Pulmonary artery endothelial cell (primary cell): ENCODE data around the gene SPDYC. TPM values are rescaled to one million over a fixed set of nuclear protein-coding genes. Genes with fewer than 3 reads are reported as not detected.
"Not testable (repeated sequence)": the region's sequence is repeated elsewhere in the genome, so short reads cannot be mapped to it uniquely, and the experiment has no call there.

Source experiments
- DNase-seq: peaks from one replicate; pipeline ENCODE4 v3.0.0-alpha.2; 2011; ENCODE audit warnings: low read depth, low spot score
- total RNA-seq: library from RNA; depleted of rRNA; stranded (reverse); fragments of >200 nt; gene quantifications from 2 replicates; pipeline ENCODE4 v1.2.3, GENCODE V29; 2014

SPDYC gene
- total RNA-seq, 1 donor from 2014 or later, result not detected

DNA sequence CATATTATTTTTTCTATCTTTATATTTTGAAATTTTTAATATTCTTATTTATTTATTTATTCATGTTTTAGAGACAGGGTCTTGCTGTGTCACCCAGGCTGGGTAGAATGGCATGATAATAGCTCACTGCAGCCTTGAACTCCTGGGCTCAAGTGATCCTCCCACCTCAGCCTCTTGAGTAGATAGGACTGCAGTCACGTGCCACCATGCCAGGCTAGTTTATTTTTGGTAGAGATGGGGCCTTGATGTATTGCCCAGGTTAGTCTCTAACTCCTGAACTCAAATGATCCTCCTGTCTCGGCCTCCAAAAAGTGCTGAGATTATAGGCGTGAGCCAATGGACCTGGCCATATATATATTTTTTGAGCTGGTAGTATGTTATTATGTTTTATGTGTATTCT is 2.4 kb upstream of the SPDYC start:
- DNase-seq, result no peak

DNA sequence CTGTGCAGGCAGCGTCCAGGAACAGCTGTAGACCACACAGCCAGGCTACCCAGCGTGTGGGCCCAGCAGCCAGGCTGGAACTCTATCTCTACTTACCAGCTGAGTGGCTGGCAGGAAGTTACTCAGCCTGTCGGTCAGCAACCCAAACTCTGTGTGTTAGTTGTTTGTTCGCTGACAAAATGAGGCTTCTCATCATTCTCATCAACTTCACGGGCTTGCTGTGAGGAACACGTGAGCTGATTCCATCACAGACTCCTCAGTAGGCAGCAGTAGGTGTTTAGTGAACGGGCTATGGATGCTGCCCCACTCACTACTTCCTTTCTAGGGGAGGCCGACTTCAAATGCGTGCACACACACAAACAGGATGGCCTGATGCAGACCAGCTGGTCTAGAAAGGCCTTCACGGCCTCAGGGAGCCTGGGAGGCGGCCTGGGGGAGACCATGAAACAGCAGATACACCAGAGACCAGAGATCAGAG is 830 bp upstream of the SPDYC start:
- peak; percentile 73 for DNase-seq

GRCh38 chr11:65172600-65172999 is 2.6 kb downstream of the SPDYC start:
- DNase-seq, result no peak

DNA sequence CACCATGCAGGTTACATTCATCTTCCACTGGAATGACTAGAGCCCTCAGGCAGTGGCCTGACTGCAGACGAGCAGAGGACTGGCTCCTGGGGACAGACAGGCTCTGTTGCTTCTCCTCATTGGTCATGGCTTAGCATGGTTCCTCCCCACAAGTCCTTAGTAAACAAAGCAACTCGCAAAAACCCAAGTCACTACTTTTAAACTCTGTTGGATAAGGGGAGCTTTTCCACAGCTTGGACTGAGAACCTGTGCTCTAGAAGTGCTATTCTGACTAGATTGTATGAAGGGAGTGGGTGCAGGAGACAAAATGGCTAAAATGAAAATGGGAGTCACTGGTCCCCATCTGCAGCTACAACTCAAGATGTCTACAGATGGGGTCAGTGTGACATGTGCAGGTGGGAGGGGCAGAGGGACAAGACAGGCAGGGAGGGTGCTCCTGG is 4.6 kb downstream of the SPDYC start:
- not testable (repeated sequence) for DNase-seq

- DNase-seq, result no peak
These were observed 11.0 kb downstream of the SPDYC start for GRCh38 chr11:65180877-65181568.

GRCh38 chr11:65181569-65182257 is 11.7 kb downstream of the SPDYC start, which contains the start of gene CAPN1:
CAPN1 (plus strand) TSS chr11:65181928; CDS start chr11:65182702, 774 bp downstream.
- peak; percentile 49 for DNase-seq

GRCh38 chr11:65182258-65183170 is 12.5 kb downstream of the SPDYC start:
- no peak for DNase-seq

DNA sequence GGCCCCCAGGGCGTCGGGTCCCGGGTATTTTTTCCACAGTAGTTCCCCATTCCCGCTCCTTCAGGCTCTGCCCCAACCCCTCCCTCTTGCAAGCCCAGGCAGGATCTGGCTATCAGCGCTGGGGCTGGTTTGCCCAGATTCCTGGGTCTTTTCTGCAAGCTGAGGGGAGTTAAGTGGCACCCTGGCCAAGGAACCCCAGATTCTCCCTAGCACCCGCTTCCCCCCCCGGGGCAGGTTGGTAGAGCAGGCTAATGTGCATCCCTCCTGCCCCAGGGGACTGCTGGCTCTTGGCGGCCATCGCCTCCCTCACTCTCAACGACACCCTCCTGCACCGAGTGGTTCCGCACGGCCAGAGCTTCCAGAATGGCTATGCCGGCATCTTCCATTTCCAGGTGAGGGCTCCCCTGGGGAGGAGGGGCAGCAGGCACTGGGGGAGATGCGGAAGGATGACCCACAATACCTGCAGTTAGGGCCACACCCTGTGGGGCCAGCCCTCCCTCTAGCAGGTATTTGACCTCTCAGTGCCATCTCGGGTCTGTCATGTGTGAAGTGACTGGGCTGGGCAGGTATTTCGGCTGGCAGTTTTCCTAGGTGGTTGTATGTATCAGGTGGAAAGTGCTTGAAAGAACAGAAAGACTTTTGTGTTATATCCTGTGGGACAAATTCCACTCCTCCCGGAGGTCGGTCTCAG is 13.3 kb downstream of the SPDYC start:
- no peak for DNase-seq

DNA sequence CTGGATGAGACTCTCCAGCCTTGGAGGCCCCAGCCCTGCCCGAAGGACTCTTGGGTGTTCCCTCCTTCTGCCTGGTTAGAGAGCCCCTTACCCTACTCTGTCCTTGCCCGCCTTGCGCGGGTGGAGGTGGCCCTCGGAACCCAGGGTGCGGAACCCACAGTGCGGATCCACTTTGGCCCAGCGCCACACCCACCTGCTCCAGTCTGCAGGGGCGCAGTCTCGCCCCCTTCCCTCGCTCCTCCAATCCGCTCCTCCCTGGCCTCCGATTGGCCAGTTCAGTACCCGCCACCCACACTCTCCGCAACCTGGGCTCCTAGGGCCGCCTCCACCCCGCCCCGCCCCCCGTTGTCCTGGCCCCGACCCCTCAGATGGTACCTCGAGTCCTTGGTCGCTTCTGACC is 14.1 kb downstream of the SPDYC start:
- no peak for DNase-seq

- DNase-seq, result no peak
These were observed 15.1 kb downstream of the SPDYC start for GRCh38 chr11:65185171-65185570.

DNA sequence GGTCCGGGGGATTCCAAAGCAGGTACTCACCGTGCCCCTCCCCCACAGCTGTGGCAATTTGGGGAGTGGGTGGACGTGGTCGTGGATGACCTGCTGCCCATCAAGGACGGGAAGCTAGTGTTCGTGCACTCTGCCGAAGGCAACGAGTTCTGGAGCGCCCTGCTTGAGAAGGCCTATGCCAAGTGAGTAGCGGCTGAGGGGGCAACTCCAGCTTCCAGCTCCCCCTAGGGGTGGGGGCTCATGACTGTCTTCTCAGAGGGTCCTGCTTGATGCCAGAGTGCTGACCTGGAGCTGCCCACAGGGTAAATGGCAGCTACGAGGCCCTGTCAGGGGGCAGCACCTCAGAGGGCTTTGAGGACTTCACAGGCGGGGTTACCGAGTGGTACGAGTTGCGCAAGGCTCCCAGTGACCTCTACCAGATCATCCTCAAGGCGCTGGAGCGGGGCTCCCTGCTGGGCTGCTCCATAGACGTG is 15.9 kb downstream of the SPDYC start:
- DNase-seq, result no peak

GRCh38 chr11:65186701-65187100 is 16.7 kb downstream of the SPDYC start:
- DNase-seq, result no peak

DNA sequence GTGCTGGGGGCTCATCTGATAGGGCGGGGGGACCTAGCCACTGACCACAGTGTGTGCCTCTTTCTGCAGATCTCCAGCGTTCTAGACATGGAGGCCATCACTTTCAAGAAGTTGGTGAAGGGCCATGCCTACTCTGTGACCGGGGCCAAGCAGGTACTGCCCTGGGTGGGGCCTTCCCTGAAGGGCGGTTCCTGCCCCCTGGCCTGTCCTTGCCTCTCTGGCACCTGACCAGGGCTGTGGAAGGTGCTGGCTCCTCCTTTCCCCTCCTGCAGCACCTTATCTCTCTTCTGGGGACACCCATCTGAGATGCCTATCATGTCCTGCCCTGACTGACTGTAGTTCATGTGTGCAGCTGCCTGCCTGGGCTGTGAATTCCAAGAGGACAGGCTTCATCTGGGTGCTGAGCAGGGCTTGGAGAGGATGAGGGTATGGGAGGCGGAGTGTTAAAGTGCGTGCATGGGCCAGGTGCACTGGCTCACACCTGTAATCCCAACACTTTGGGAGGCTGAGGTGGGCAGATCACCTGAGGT is 17.2 kb downstream of the SPDYC start:
- DNase-seq, result no peak

DNA sequence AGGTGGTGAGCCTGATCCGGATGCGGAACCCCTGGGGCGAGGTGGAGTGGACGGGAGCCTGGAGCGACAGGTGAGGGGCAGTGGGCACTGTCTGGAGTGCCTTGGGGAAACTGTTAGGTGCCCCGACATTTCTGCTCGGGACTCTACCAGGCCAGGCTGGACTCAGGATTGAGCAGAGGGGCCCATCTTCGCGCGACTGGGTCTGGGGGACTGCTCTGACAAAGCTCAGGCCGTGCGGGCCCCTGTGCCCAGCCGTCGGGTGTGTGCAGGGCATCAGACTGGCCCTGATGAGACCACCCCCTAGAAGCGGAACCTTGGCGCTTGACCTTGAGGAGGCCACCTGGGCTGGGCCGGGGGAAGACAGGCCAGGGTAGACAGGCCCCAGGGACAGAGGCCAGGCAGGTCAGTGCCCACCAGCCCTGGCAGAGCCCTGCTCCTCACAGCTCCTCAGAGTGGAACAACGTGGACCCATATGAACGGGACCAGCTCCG is 18.0 kb downstream of the SPDYC start:
- DNase-seq, result no peak

DNA sequence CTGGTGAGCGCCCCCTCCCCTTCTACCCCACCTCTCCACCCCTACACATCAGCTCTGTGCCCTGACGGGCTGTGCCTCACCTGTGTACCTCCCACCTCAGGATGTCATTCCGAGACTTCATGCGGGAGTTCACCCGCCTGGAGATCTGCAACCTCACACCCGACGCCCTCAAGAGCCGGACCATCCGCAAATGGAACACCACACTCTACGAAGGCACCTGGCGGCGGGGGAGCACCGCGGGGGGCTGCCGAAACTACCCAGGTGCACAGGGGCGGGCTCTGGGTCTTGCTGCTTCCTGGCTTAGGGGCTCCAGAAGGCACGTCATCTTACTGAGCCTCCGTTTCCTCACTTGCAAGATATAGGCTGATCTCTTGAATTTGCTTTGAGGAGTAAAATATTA is 18.5 kb downstream of the SPDYC start:
- DNase-seq, result no peak

DNA sequence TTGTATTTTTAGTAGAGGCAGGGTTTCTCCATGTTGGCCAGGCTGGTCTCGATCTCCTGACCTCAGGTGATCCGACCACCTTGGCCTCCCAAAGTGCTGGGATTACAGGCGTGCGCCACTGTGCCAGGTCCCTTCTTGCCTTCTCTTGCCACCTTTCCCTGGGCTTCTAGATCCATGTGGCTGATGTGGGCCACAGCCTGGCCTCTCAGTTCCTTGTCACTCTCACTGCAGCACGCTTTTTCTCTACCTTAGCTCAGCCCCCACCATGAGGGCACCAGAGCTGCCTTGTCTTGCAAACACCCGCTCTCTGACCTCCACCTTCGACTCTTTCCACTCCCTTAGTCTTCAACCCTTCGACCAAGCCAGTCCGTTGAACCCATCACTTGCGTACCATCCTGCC is 19.2 kb downstream of the SPDYC start:
- no peak for DNase-seq

GRCh38 chr11:65194564-65194963 is 24.5 kb downstream of the SPDYC start:
- DNase-seq, result no peak

DNA sequence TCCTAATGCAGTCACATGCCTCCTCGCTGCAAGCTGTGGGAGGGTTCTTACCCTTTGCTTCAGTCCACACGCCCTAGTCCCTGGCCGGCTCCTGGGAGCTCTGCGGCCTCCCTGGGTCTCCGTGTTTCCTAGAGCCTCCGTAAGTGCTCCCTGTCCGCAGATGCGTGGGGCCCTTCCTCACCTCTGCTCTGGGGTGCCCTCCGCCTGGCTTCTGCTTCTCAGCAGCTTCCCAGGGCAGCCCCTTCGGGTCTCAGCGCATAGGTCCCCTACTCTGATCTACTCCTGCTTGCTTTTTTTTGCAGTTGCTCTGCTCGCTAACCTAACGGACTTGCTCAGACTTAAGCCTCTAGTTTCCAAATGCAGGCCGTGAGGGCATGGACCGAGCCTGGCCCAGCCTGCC is 34.1 kb downstream of the SPDYC start:
- no peak for DNase-seq

DNA sequence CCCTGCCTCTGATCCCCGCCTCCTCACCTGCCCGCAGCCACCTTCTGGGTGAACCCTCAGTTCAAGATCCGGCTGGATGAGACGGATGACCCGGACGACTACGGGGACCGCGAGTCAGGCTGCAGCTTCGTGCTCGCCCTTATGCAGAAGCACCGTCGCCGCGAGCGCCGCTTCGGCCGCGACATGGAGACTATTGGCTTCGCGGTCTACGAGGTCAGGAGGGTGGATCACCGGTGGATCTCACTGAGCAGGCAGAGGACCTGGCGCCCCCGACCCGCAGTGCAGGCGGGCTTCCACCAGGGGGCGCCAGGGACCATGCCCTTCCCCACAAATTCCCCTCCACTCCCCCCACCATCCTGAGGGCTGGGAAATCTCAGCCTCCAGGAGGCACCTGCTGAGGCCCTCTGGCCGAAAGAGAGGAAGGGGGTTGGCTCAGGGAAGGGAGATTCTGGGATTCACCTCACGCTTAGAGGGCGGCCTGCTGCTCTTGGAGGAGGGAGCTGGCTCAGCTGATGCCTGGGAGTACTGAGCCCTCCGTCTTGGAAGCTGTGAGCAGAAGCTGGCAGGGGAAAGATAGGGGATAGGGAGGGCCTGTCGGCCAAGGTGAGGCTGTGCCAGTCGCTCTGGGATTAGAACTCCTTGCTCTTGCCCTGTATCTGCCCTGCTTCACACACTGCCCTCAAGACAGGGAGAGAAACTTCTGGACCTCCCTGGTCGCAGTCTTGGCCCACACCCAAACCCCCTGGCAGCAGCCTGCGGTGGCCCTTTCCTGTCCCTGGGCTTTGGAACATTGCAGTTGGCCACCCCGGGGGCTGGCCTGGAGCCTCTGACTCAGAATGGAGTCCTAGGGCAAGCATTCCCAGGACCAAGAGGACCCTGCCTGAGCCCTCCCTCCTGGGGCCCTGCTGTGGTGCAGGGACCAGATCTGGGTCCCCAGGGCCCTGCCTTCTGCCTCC is 34.9 kb downstream of the SPDYC start:
- DNase-seq, result no peak

DNA sequence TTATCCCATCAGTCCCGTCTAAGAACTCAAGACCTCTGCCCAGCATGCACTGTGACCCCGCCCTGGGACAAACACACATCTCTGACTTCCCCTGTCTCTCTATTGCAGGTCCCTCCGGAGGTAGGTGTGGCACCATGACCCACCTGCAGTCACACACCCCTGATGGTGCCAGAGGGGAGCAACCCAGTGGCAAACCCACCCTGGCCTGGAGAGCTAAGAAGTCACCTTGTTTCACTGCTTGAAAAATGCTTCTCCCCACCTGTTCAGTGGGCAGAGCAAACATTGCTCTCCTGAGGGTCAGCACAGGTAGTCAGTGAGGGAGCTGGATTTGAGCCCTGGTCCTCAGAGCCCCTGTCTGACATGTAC is 35.6 kb downstream of the SPDYC start:
- DNase-seq, result no peak
